GM23338 (cell line): Measurements from ENCODE around the gene DMBX1. TPM values are rescaled to one million over a fixed set of nuclear protein-coding genes. Genes with fewer than 3 reads are reported as not detected.
A peak's percentile ranks its signal among the peaks of the same experiment; 100 is the strongest.

ENCODE experiments used
- ATAC-seq: fragments of 200-7000 bp; cut with Tn5 transposase; 3 replicates; pipeline ENCODE4 v1.9.1; 2020
- DNase-seq: peaks from one replicate; pipeline ENCODE4 v3.0.0-alpha.2; 2015; ENCODE audit warnings: low spot score
- H2AFZ ChIP-seq: fragments of 200-600 bp; sonication (generic); 2 replicates; pipeline ENCODE4 v1.8.0; 2016; ENCODE audit warnings: antibody characterized with exemption, mild to moderate bottlenecking, moderate library complexity
- H3F3A ChIP-seq: fragments of 200-600 bp; sonication (generic); replicated peaks from 2 replicates; pipeline ENCODE4 v1.8.0; 2017; ENCODE audit warnings: antibody characterized with exemption, mixed run types, low read depth
- H3K27ac ChIP-seq: fragments of 200-600 bp; sonication (generic); 2 replicates; pipeline ENCODE4 v1.6.1; 2016; ENCODE audit warnings: low read depth
- H3K27me3 ChIP-seq: fragments of 200-600 bp; sonication (generic); 2 replicates; pipeline ENCODE4 v1.8.0; 2016; ENCODE audit warnings: mild to moderate bottlenecking, mixed run types, moderate library complexity; ENCODE audit not compliant: insufficient read depth
- H3K36me3 ChIP-seq: fragments of 200-600 bp; sonication (generic); 2 replicates; pipeline ENCODE4 v1.8.0; 2016; ENCODE audit warnings: mild to moderate bottlenecking; ENCODE audit not compliant: insufficient read depth
- H3K4me1 ChIP-seq: fragments of 200-600 bp; sonication (generic); 2 replicates; pipeline ENCODE4 v1.8.0; 2016; ENCODE audit warnings: mild to moderate bottlenecking, moderate library complexity; ENCODE audit not compliant: insufficient read depth
- H3K4me2 ChIP-seq: fragments of 200-600 bp; sonication (generic); 2 replicates; pipeline ENCODE4 v1.7.1; 2017; ENCODE audit warnings: mixed run types
- H3K4me3 ChIP-seq: fragments of 200-600 bp; sonication (generic); 2 replicates; pipeline ENCODE4 v1.6.1; 2016; ENCODE audit warnings: mixed run types
- H3K79me2 ChIP-seq: fragments of 200-600 bp; sonication (generic); replicated peaks from 2 replicates; pipeline ENCODE4 v1.8.0; 2017; ENCODE audit warnings: mild to moderate bottlenecking; ENCODE audit not compliant: insufficient read depth
- H3K9me2 ChIP-seq: fragments of 200-600 bp; sonication (generic); 2 replicates; pipeline ENCODE4 v1.8.0; 2017; ENCODE audit not compliant: insufficient read depth
- H4K20me1 ChIP-seq: fragments of 200-600 bp; sonication (generic); replicated peaks from 2 replicates; pipeline ENCODE4 v1.8.0; 2017; ENCODE audit warnings: mild to moderate bottlenecking; ENCODE audit not compliant: insufficient read depth
- H3K27ac Mint-ChIP-seq: 2 replicates; pipeline ENCODE4 v1.8.0; 2020; ENCODE audit warnings: inconsistent platforms, mild to moderate bottlenecking, moderate library complexity, mixed read lengths
- H3K27me3 Mint-ChIP-seq: 3 replicates; pipeline ENCODE4 v1.8.0; 2022; ENCODE audit warnings: low read depth, mild to moderate bottlenecking, moderate library complexity, mixed read lengths, inconsistent platforms; ENCODE audit not compliant: insufficient read depth, poor library complexity
- H3K36me3 Mint-ChIP-seq: 3 replicates; pipeline ENCODE4 v1.8.0; 2021; ENCODE audit warnings: low read depth, mild to moderate bottlenecking, inconsistent platforms, moderate library complexity, mixed read lengths
- H3K4me1 Mint-ChIP-seq: 3 replicates; pipeline ENCODE4 v1.8.0; 2020; ENCODE audit warnings: mild to moderate bottlenecking, inconsistent platforms, mixed read lengths
- H3K4me3 Mint-ChIP-seq: 3 replicates; pipeline ENCODE4 v1.8.0; 2021; ENCODE audit warnings: moderate library complexity, mild to moderate bottlenecking, inconsistent platforms, mixed read lengths
- H3K9me3 Mint-ChIP-seq: 3 replicates; pipeline ENCODE4 v1.8.0; 2020; ENCODE audit warnings: moderate library complexity, mild to moderate bottlenecking, inconsistent platforms, mixed read lengths
- CREB1 ChIP-seq: fragments of 250-450 bp; sonication (Bioruptor Pico); IDR thresholded peaks from 2 replicates; pipeline ENCODE4 v1.5.0; 2020; ENCODE audit warnings: low read depth, mild to moderate bottlenecking, moderate library complexity
- CTCF ChIP-seq, 2 experiments: fragments of 200-600 bp in 1 of 2; sonication (generic) in 1 of 2; conservative IDR thresholded peaks; 2 replicates each; pipeline versions ENCODE4 v1.5.1 to v1.6.1; 2016 to 2017; ENCODE audit warnings: antibody characterized with exemption in 2 of 2, low read depth in 2 of 2, mild to moderate bottlenecking in 2 of 2, moderate library complexity in 1 of 2
- ETS1 ChIP-seq: IDR thresholded peaks from 2 replicates; pipeline ENCODE4 v1.6.1; 2016; ENCODE audit warnings: antibody characterized with exemption
- EZH2 ChIP-seq: fragments of 200-600 bp; sonication (generic); IDR thresholded peaks from one replicate; pipeline ENCODE4 v1.8.0; 2017; ENCODE audit warnings: antibody characterized with exemption, mild to moderate bottlenecking, low read depth; ENCODE audit not compliant: unreplicated experiment
- EZH2phosphoT487 ChIP-seq: fragments of 200-600 bp; sonication (generic); IDR thresholded peaks from one replicate; pipeline ENCODE4 v1.8.1; 2018; ENCODE audit warnings: antibody characterized with exemption; ENCODE audit not compliant: unreplicated experiment
- JUNB ChIP-seq: IDR thresholded peaks from one replicate; pipeline ENCODE4 v1.6.1; 2016; ENCODE audit warnings: antibody characterized with exemption; ENCODE audit not compliant: unreplicated experiment
- NANOG ChIP-seq: IDR thresholded peaks from 2 replicates; pipeline ENCODE4 v1.6.1; 2016; ENCODE audit warnings: antibody characterized with exemption, borderline replicate concordance
- POLR2AphosphoS5 ChIP-seq: IDR thresholded peaks from 2 replicates; pipeline ENCODE4 v1.6.1; 2016; ENCODE audit warnings: antibody characterized with exemption, low read depth
- REST ChIP-seq: IDR thresholded peaks from one replicate; pipeline ENCODE4 v1.6.1; 2018; ENCODE audit warnings: antibody characterized with exemption; ENCODE audit not compliant: unreplicated experiment
- STAT1 ChIP-seq: IDR thresholded peaks from one replicate; pipeline ENCODE4 v1.6.1; 2016; ENCODE audit warnings: antibody characterized with exemption; ENCODE audit not compliant: unreplicated experiment
- ZNF114 ChIP-seq: fragments of 250-450 bp; sonication (Bioruptor Pico); IDR thresholded peaks from 2 replicates; pipeline ENCODE4 v1.5.0; 2020; ENCODE audit warnings: mild to moderate bottlenecking, moderate library complexity
- ZNF331 ChIP-seq: fragments of 250-450 bp; sonication (Bioruptor Pico); IDR thresholded peaks from 2 replicates; pipeline ENCODE4 v1.5.0; 2020; ENCODE audit warnings: low read depth, mild to moderate bottlenecking, moderate library complexity
- polyA plus RNA-seq: library from polyadenylated mRNA; unstranded; fragments of >200 nt; fragmentation: Nextera tagmentation; extraction: Ambion mirVana; gene quantifications from 2 replicates; pipeline ENCODE4 v1.2.1, GENCODE V29; 2016
- total RNA-seq: library from RNA; depleted of rRNA; stranded (reverse); fragments of >200 nt; shearing (Covaris generic); gene quantifications from 2 replicates; pipeline ENCODE4 v1.2.3, GENCODE V29; 2014

DMBX1 gene
- total and polyA plus RNA-seq, 2 experiments from 2014 or later: 0.11 TPM; not detected in 1

GRCh38 chr1:46490656-46491442 is 1.2 kb downstream of the DMBX1 start:
- no peaks in the 10 kb centered on the region for H3K79me2 ChIP-seq
- ATAC-seq (peak; percentile 1; the same call in 2 of the 3 replicates), DNase-seq (no peak)
- H3K4me3 ChIP-seq: peak overlapping the region; percentile 67
- H3K9me3 Mint-ChIP-seq: no peaks in the 10 kb centered on the region; the same call in 2 of the 3 replicates
- H3K27ac Mint-ChIP-seq: no peak overlapping the region
- peaks cover 11% of the 10 kb centered on the region; the same call in 1 of the 2 replicates for H4K20me1 ChIP-seq
- TF ChIP-seq NANOG (no peak), ETS1 (no peak), EZH2phosphoT487 (peak; percentile 78), STAT1 (no peak), CTCF (conservative IDR thresholded peaks at IDR 0.05; ENCODE audit: low read depth in 2 of 2) (no peak), ZNF114 (CRISPR knock-in tag) (no peak), REST (no peak), ZNF331 (CRISPR knock-in tag) (no peak), JUNB (no peak), CREB1 (CRISPR knock-in tag) (no peak), EZH2 (peak; percentile 99), POLR2AphosphoS5 (no peak)
- H3K4me1 ChIP-seq: peaks cover 60% of the 10 kb centered on the region
- peak overlapping the region; percentile 74 for H3K4me3 Mint-ChIP-seq
- no peaks in the 10 kb centered on the region for H3K9me2 ChIP-seq
- H3K27ac ChIP-seq: no peak overlapping the region
- H2AFZ ChIP-seq: peak overlapping the region; percentile 76
- peak overlapping the region; percentile 92 for H3K4me2 ChIP-seq
- no peaks in the 10 kb centered on the region; the same call in 2 of the 3 replicates for H3K36me3 Mint-ChIP-seq
- peaks cover 55% of the 10 kb centered on the region for H3K4me1 Mint-ChIP-seq
- H3K36me3 ChIP-seq: no peaks in the 10 kb centered on the region
- peaks cover 100% of the 10 kb centered on the region for H3K27me3 ChIP-seq
- peaks cover 25% of the 10 kb centered on the region; the same call in 1 of the 2 replicates for H3F3A ChIP-seq
- H3K27me3 Mint-ChIP-seq: peaks cover 95% of the 10 kb centered on the region
